ENCODE measurements around the gene EPHA5.

- TF ChIP-seq CTCF (IDR thresholded peaks at IDR 0.05; ENCODE audit: insufficient read depth, low read depth, low read length) (no peak), EZH2 (IDR thresholded peaks at IDR 0.05; ENCODE audit: insufficient read depth, low read length) (no peak)
Observed at GRCh38 chr4:65696436-65696835, 26.1 kb upstream of the EPHA5 start.

Data from astrocyte (in vitro differentiated cells and primary cell).